ENCODE measurements around the gene CIBAR2.

CIBAR2 gene

GRCh38 chr16:85107532-85107931, 4.7 kb downstream of the CIBAR2 start:
- H3K4me3 ChIP-seq (ENCODE audit: low read depth in 1 of 2, low read length in 2 of 2): no peak overlapping the region
- no peaks in the 10 kb centered on the region for H3K4me1 ChIP-seq (ENCODE audit: insufficient read depth, low read length)
- no peaks in the 10 kb centered on the region for H3K36me3 ChIP-seq (ENCODE audit: insufficient read depth, low read length)
- no peak overlapping the region for H3K9ac ChIP-seq (ENCODE audit: low read length)
- no peaks in the 10 kb centered on the region for H3K9me3 ChIP-seq (ENCODE audit: low read length)
- no peak overlapping the region for H3K27ac ChIP-seq (ENCODE audit: low read depth, low read length)
- no peaks in the 10 kb centered on the region for H3K27me3 ChIP-seq (ENCODE audit: control insufficient read depth in 1 of 2, insufficient read depth in 2 of 2, low read length in 2 of 2)

GRCh38 chr16:85107083-85107482, 5.2 kb downstream of the CIBAR2 start:
- Histone ChIP-seq H3K9ac (ENCODE audit: low read length) (no peak overlapping the region), H3K27me3 (ENCODE audit: control insufficient read depth in 1 of 2, insufficient read depth in 2 of 2, low read length in 2 of 2) (no peaks in the 10 kb centered on the region), H3K27ac (ENCODE audit: low read depth, low read length) (no peak overlapping the region), H3K9me3 (ENCODE audit: low read length) (no peaks in the 10 kb centered on the region), H3K4me1 (ENCODE audit: insufficient read depth, low read length) (no peaks in the 10 kb centered on the region), H3K36me3 (ENCODE audit: insufficient read depth, low read length) (no peaks in the 10 kb centered on the region), H3K4me3 (ENCODE audit: low read depth in 1 of 2, low read length in 2 of 2) (no peak overlapping the region)

GRCh38 chr16:85105475-85105874, 6.8 kb downstream of the CIBAR2 start:
- Histone ChIP-seq H3K4me3 (ENCODE audit: low read depth in 1 of 2, low read length in 2 of 2) (no peak overlapping the region), H3K27me3 (ENCODE audit: control insufficient read depth in 1 of 2, insufficient read depth in 2 of 2, low read length in 2 of 2) (no peaks in the 10 kb centered on the region), H3K4me1 (ENCODE audit: insufficient read depth, low read length) (no peaks in the 10 kb centered on the region), H3K36me3 (ENCODE audit: insufficient read depth, low read length) (no peaks in the 10 kb centered on the region), H3K9me3 (ENCODE audit: low read length) (no peaks in the 10 kb centered on the region), H3K27ac (ENCODE audit: low read depth, low read length) (no peak overlapping the region), H3K9ac (ENCODE audit: low read length) (no peak overlapping the region)

- Histone ChIP-seq H3K4me3 (ENCODE audit: low read depth in 1 of 2, low read length in 2 of 2) (no peak overlapping the region), H3K27me3 (ENCODE audit: control insufficient read depth in 1 of 2, insufficient read depth in 2 of 2, low read length in 2 of 2) (no peaks in the 10 kb centered on the region), H3K9ac (ENCODE audit: low read length) (no peak overlapping the region), H3K36me3 (ENCODE audit: insufficient read depth, low read length) (no peaks in the 10 kb centered on the region), H3K27ac (ENCODE audit: low read depth, low read length) (no peak overlapping the region), H3K9me3 (ENCODE audit: low read length) (no peaks in the 10 kb centered on the region), H3K4me1 (ENCODE audit: insufficient read depth, low read length) (no peaks in the 10 kb centered on the region)
These were observed 7.4 kb downstream of the CIBAR2 start for GRCh38 chr16:85104821-85105391.

GRCh38 chr16:85104147-85104546, 8.1 kb downstream of the CIBAR2 start:
- Histone ChIP-seq H3K9me3 (ENCODE audit: low read length) (no peaks in the 10 kb centered on the region), H3K4me3 (ENCODE audit: low read depth in 1 of 2, low read length in 2 of 2) (no peak overlapping the region), H3K4me1 (ENCODE audit: insufficient read depth, low read length) (no peaks in the 10 kb centered on the region), H3K9ac (ENCODE audit: low read length) (no peak overlapping the region), H3K27me3 (ENCODE audit: control insufficient read depth in 1 of 2, insufficient read depth in 2 of 2, low read length in 2 of 2) (no peaks in the 10 kb centered on the region), H3K27ac (ENCODE audit: low read depth, low read length) (no peak overlapping the region), H3K36me3 (ENCODE audit: insufficient read depth, low read length) (no peaks in the 10 kb centered on the region)

- Histone ChIP-seq H3K27me3 (ENCODE audit: control insufficient read depth in 1 of 2, insufficient read depth in 2 of 2, low read length in 2 of 2) (no peaks in the 10 kb centered on the region), H3K4me3 (ENCODE audit: low read depth in 1 of 2, low read length in 2 of 2) (no peak overlapping the region), H3K27ac (ENCODE audit: low read depth, low read length) (no peak overlapping the region), H3K9me3 (ENCODE audit: low read length) (no peaks in the 10 kb centered on the region), H3K36me3 (ENCODE audit: insufficient read depth, low read length) (no peaks in the 10 kb centered on the region), H3K4me1 (ENCODE audit: insufficient read depth, low read length) (no peaks in the 10 kb centered on the region), H3K9ac (ENCODE audit: low read length) (no peak overlapping the region)
These were observed 8.9 kb downstream of the CIBAR2 start for GRCh38 chr16:85103114-85104079.

- no peaks in the 10 kb centered on the region for H3K9me3 ChIP-seq (ENCODE audit: low read length)
- no peak overlapping the region for H3K4me3 ChIP-seq (ENCODE audit: low read depth in 1 of 2, low read length in 2 of 2)
- H3K36me3 ChIP-seq (ENCODE audit: insufficient read depth, low read length): no peaks in the 10 kb centered on the region
- no peaks in the 10 kb centered on the region for H3K27me3 ChIP-seq (ENCODE audit: control insufficient read depth in 1 of 2, insufficient read depth in 2 of 2, low read length in 2 of 2)
- H3K9ac ChIP-seq (ENCODE audit: low read length): no peak overlapping the region
- H3K4me1 ChIP-seq (ENCODE audit: insufficient read depth, low read length): no peaks in the 10 kb centered on the region
- H3K27ac ChIP-seq (ENCODE audit: low read depth, low read length): no peak overlapping the region
These were observed 10.2 kb downstream of the CIBAR2 start for GRCh38 chr16:85101956-85102630.

GRCh38 chr16:85100265-85100664, 12.0 kb downstream of the CIBAR2 start:
- no peak overlapping the region for H3K9ac ChIP-seq (ENCODE audit: low read length)
- H3K27ac ChIP-seq (ENCODE audit: low read depth, low read length): no peak overlapping the region
- no peak overlapping the region for H3K4me3 ChIP-seq (ENCODE audit: low read depth in 1 of 2, low read length in 2 of 2)
- H3K27me3 ChIP-seq (ENCODE audit: control insufficient read depth in 1 of 2, insufficient read depth in 2 of 2, low read length in 2 of 2): no peaks in the 10 kb centered on the region
- no peaks in the 10 kb centered on the region for H3K36me3 ChIP-seq (ENCODE audit: insufficient read depth, low read length)
- no peaks in the 10 kb centered on the region for H3K9me3 ChIP-seq (ENCODE audit: low read length)
- no peaks in the 10 kb centered on the region for H3K4me1 ChIP-seq (ENCODE audit: insufficient read depth, low read length)

- no peak overlapping the region for H3K4me3 ChIP-seq (ENCODE audit: low read depth in 1 of 2, low read length in 2 of 2)
- H3K27me3 ChIP-seq (ENCODE audit: control insufficient read depth in 1 of 2, insufficient read depth in 2 of 2, low read length in 2 of 2): no peaks in the 10 kb centered on the region
- no peaks in the 10 kb centered on the region for H3K9me3 ChIP-seq (ENCODE audit: low read length)
- no peak overlapping the region for H3K27ac ChIP-seq (ENCODE audit: low read depth, low read length)
- no peak overlapping the region for H3K9ac ChIP-seq (ENCODE audit: low read length)
- no peaks in the 10 kb centered on the region for H3K36me3 ChIP-seq (ENCODE audit: insufficient read depth, low read length)
- no peaks in the 10 kb centered on the region for H3K4me1 ChIP-seq (ENCODE audit: insufficient read depth, low read length)
These were observed 13.7 kb downstream of the CIBAR2 start for GRCh38 chr16:85098565-85098964.

- H3K36me3 ChIP-seq (ENCODE audit: insufficient read depth, low read length): no peaks in the 10 kb centered on the region
- H3K27ac ChIP-seq (ENCODE audit: low read depth, low read length): no peak overlapping the region
- no peaks in the 10 kb centered on the region for H3K9me3 ChIP-seq (ENCODE audit: low read length)
- no peaks in the 10 kb centered on the region for H3K27me3 ChIP-seq (ENCODE audit: control insufficient read depth in 1 of 2, insufficient read depth in 2 of 2, low read length in 2 of 2)
- no peaks in the 10 kb centered on the region for H3K4me1 ChIP-seq (ENCODE audit: insufficient read depth, low read length)
- no peak overlapping the region for H3K9ac ChIP-seq (ENCODE audit: low read length)
- H3K4me3 ChIP-seq (ENCODE audit: low read depth in 1 of 2, low read length in 2 of 2): no peak overlapping the region
These were observed 15.4 kb downstream of the CIBAR2 start for GRCh38 chr16:85096921-85097320.

- Histone ChIP-seq H3K9me3 (ENCODE audit: low read length) (no peaks in the 10 kb centered on the region), H3K4me1 (ENCODE audit: insufficient read depth, low read length) (no peaks in the 10 kb centered on the region), H3K36me3 (ENCODE audit: insufficient read depth, low read length) (no peaks in the 10 kb centered on the region), H3K27ac (ENCODE audit: low read depth, low read length) (no peak overlapping the region), H3K4me3 (ENCODE audit: low read depth in 1 of 2, low read length in 2 of 2) (no peak overlapping the region), H3K27me3 (ENCODE audit: control insufficient read depth in 1 of 2, insufficient read depth in 2 of 2, low read length in 2 of 2) (no peaks in the 10 kb centered on the region), H3K9ac (ENCODE audit: low read length) (no peak overlapping the region)
These were observed 17.5 kb downstream of the CIBAR2 start for GRCh38 chr16:85094812-85095211.

Measured in muscle layer of colon (tissue), 2 donors.